ENCODE data around the gene POTEE. TPM values are rescaled to one million over a fixed set of nuclear protein-coding genes. Genes with fewer than 3 reads are reported as not detected.
"Not testable (repeated sequence)": the region's sequence is repeated elsewhere in the genome, so short reads cannot be mapped to it uniquely, and the experiment has no call there.

POTEE gene
- total RNA-seq (2013), result 0.06 TPM
- polyA plus RNA-seq, result under 1 TPM; 0.01 to 0.18 (median 0.10) TPM
- not detected in 2 replicates for polyA minus RNA-seq
- 0.05 to 0.82 (median 0.39) reads per million in 11 experiments for total RNA-seq

DNA sequence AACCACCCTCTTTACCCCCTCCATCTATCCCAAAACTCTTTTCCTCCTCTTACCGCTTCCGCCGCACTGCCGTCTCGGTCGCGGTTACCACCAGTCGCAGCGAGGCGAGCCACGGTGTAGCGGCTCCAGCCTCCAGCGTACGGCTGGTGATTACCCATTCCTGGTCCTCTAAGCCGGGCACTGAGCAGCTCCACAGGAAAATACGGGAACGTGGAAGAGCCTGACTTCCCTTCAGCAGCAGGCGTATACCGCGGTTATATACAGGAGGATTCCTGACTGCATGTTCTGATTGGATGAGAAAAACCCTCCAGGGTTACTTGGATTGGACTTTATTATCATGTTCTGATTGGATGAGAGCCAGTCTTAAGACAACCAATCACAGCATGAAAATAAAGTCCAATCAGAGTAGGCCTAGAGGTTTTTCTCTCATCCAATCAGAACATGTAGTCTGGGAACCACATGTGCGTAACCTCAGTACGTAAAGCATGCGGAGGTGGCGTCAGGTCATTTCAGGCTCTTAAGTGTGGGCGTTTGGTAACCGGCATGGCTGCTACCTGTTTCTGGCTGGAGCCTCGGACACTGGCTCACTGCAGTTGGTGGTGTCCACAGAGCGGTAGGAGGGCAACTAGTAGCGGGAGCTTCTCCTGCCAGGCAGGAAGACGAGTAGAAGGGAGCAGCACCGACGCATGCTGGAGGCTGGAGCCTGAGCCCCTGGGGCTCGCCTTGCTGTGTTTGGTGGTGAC is at the start of gene POTEE:
Gene POTEE, plus strand, starts transcription at position 507 of the 743 bp plus-strand sequence. CDS start 8,867 bp downstream, outside the sequence.
- H3K4me2 ChIP-seq (replicated peaks; ENCODE audit: extremely low read depth, low read length, poor library complexity, severe bottlenecking); H3K27ac Mint-ChIP-seq; DNase-seq; H3K27me3 ChIP-seq (ENCODE audit: control insufficient read depth in 2 of 2, insufficient read depth in 2 of 2, low read length in 2 of 2); H3K9me3 ChIP-seq (replicated peaks in 1 of 2; ENCODE audit: control insufficient read depth in 1 of 2, insufficient read depth in 1 of 2, low read length in 2 of 2); H3K9ac ChIP-seq (ENCODE audit: insufficient read depth, low read length, poor library complexity, severe bottlenecking); H3K4me1 Mint-ChIP-seq; H3K4me3 ChIP-seq (replicated peaks in 1 of 3; ENCODE audit: low read depth in 2 of 3, low read length in 3 of 3); H2AFZ ChIP-seq (ENCODE audit: insufficient read depth, low read depth, low read length, poor library complexity, severe bottlenecking); H3K4me3 Mint-ChIP-seq; intact Hi-C loops (cut with micrococcal nuclease); H3K27me3 Mint-ChIP-seq (ENCODE audit: low read depth in 3 of 3); H3K4me1 ChIP-seq (ENCODE audit: control insufficient read depth in 1 of 2, insufficient read depth in 2 of 2, low read length in 2 of 2); H3K27ac ChIP-seq (ENCODE audit: low read depth in 1 of 2, low read length in 2 of 2); H3K36me3 ChIP-seq (replicated peaks in 1 of 2; ENCODE audit: control insufficient read depth in 1 of 2, insufficient read depth in 2 of 2, low read length in 2 of 2); H3K9me3 Mint-ChIP-seq; H3K36me3 Mint-ChIP-seq; H4K20me1 ChIP-seq (ENCODE audit: insufficient read depth, low read length); H3K79me2 ChIP-seq (ENCODE audit: insufficient read depth, low read length): not testable (repeated sequence)
- WGBS (ENCODE audit: insufficient coverage), result 96% methylated on average over 12 of the region's 33 CpGs

- WGBS (ENCODE audit: insufficient coverage), result 98% methylated on average over 5 of the region's 5 CpGs
- H3K9me3 ChIP-seq (replicated peaks in 1 of 2; ENCODE audit: control insufficient read depth in 1 of 2, insufficient read depth in 1 of 2, low read length in 2 of 2); H3K27me3 Mint-ChIP-seq (ENCODE audit: low read depth in 3 of 3); H3K36me3 ChIP-seq (replicated peaks in 1 of 2; ENCODE audit: control insufficient read depth in 1 of 2, insufficient read depth in 2 of 2, low read length in 2 of 2); H3K4me3 ChIP-seq (replicated peaks in 1 of 3; ENCODE audit: low read depth in 2 of 3, low read length in 3 of 3); H3K9ac ChIP-seq (ENCODE audit: insufficient read depth, low read length, poor library complexity, severe bottlenecking); H3K27ac Mint-ChIP-seq; DNase-seq; H3K79me2 ChIP-seq (ENCODE audit: insufficient read depth, low read length); H3K4me1 Mint-ChIP-seq; intact Hi-C loops (cut with micrococcal nuclease); H2AFZ ChIP-seq (ENCODE audit: insufficient read depth, low read depth, low read length, poor library complexity, severe bottlenecking); H3K27ac ChIP-seq (ENCODE audit: low read depth in 1 of 2, low read length in 2 of 2); H4K20me1 ChIP-seq (ENCODE audit: insufficient read depth, low read length); H3K36me3 Mint-ChIP-seq; H3K4me2 ChIP-seq (replicated peaks; ENCODE audit: extremely low read depth, low read length, poor library complexity, severe bottlenecking); H3K4me3 Mint-ChIP-seq; H3K4me1 ChIP-seq (ENCODE audit: control insufficient read depth in 1 of 2, insufficient read depth in 2 of 2, low read length in 2 of 2); H3K27me3 ChIP-seq (ENCODE audit: control insufficient read depth in 2 of 2, insufficient read depth in 2 of 2, low read length in 2 of 2); H3K9me3 Mint-ChIP-seq: not testable (repeated sequence)
Observed at GRCh38 chr2:131165562-131165961, 43.8 kb upstream of the POTEE start.

DNA sequence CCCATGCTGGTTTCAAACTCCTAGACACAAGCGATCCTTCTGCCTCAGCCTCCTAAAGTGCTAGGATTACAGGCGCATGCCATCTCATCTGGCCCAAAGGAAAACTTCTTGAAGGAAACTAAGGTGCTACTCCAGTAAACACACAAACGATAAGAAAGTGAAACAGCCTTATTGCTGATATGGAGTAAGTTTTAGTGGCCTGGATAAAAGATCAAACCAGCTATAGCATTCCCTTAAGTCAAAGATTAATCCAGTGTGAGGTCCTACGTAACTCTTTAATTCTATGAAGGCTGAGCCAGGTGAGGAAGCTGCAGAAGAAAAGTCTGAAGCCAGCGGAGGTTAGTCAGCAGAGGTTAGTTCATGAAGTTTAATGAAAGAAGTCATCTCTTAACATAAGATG is 40.8 kb upstream of the POTEE start:
- Histone ChIP-seq H3K9ac (ENCODE audit: insufficient read depth, low read length, poor library complexity, severe bottlenecking) (no peak overlapping the region), H4K20me1 (ENCODE audit: insufficient read depth, low read length) (no peaks in the 10 kb centered on the region), H3K4me3 (replicated peaks in 1 of 3; ENCODE audit: low read depth in 2 of 3, low read length in 3 of 3) (no peak overlapping the region), H3K27ac (ENCODE audit: low read depth in 1 of 2, low read length in 2 of 2) (no peak overlapping the region), H3K36me3 (replicated peaks in 1 of 2; ENCODE audit: control insufficient read depth in 1 of 2, insufficient read depth in 2 of 2, low read length in 2 of 2) (no peaks in the 10 kb centered on the region), H3K9me3 (replicated peaks in 1 of 2; ENCODE audit: control insufficient read depth in 1 of 2, insufficient read depth in 1 of 2, low read length in 2 of 2) (no peaks in the 10 kb centered on the region), H3K4me1 (ENCODE audit: control insufficient read depth in 1 of 2, insufficient read depth in 2 of 2, low read length in 2 of 2) (no peaks in the 10 kb centered on the region), H3K4me2 (replicated peaks; ENCODE audit: extremely low read depth, low read length, poor library complexity, severe bottlenecking) (no peak overlapping the region), H3K79me2 (ENCODE audit: insufficient read depth, low read length) (no peaks in the 10 kb centered on the region), H3K27me3 (ENCODE audit: control insufficient read depth in 2 of 2, insufficient read depth in 2 of 2, low read length in 2 of 2) (no peaks in the 10 kb centered on the region), H2AFZ (ENCODE audit: insufficient read depth, low read depth, low read length, poor library complexity, severe bottlenecking) (no peak overlapping the region)
- WGBS (ENCODE audit: insufficient coverage), result 100% methylated on average over 1 of the region's 5 CpGs
- H3K27ac Mint-ChIP-seq, result no peak overlapping the region
- no peaks in the 10 kb centered on the region for H3K4me1 Mint-ChIP-seq
- H3K27me3 Mint-ChIP-seq (ENCODE audit: low read depth in 3 of 3), result peaks cover 3 to 7% (median 6%) of the 10 kb centered on the region in 3 donors
- TF ChIP-seq CTCF (IDR thresholded peaks at IDR 0.05), result no peak
- peaks cover 0 to 2% (median 0%) of the 10 kb centered on the region in 7 donors for H3K9me3 Mint-ChIP-seq
- intact Hi-C loops (cut with micrococcal nuclease), result no loop called here
- no peak overlapping the region for H3K4me3 Mint-ChIP-seq
- no peaks in the 10 kb centered on the region for H3K36me3 Mint-ChIP-seq
- DNase-seq, result no peak

GRCh38 chr2:131178050-131178449 is 31.3 kb upstream of the POTEE start:
- H3K27ac ChIP-seq (ENCODE audit: low read depth in 1 of 2, low read length in 2 of 2); intact Hi-C loops (cut with micrococcal nuclease); H3K4me1 ChIP-seq (ENCODE audit: control insufficient read depth in 1 of 2, insufficient read depth in 2 of 2, low read length in 2 of 2); H3K4me3 Mint-ChIP-seq; H3K79me2 ChIP-seq (ENCODE audit: insufficient read depth, low read length); H3K4me2 ChIP-seq (replicated peaks; ENCODE audit: extremely low read depth, low read length, poor library complexity, severe bottlenecking); H3K9me3 ChIP-seq (replicated peaks in 1 of 2; ENCODE audit: control insufficient read depth in 1 of 2, insufficient read depth in 1 of 2, low read length in 2 of 2); H3K36me3 ChIP-seq (replicated peaks in 1 of 2; ENCODE audit: control insufficient read depth in 1 of 2, insufficient read depth in 2 of 2, low read length in 2 of 2); H4K20me1 ChIP-seq (ENCODE audit: insufficient read depth, low read length); H3K4me1 Mint-ChIP-seq; H3K9me3 Mint-ChIP-seq; H3K27ac Mint-ChIP-seq; H3K9ac ChIP-seq (ENCODE audit: insufficient read depth, low read length, poor library complexity, severe bottlenecking); DNase-seq; H3K27me3 ChIP-seq (ENCODE audit: control insufficient read depth in 2 of 2, insufficient read depth in 2 of 2, low read length in 2 of 2); H2AFZ ChIP-seq (ENCODE audit: insufficient read depth, low read depth, low read length, poor library complexity, severe bottlenecking); H3K4me3 ChIP-seq (replicated peaks in 1 of 3; ENCODE audit: low read depth in 2 of 3, low read length in 3 of 3); H3K36me3 Mint-ChIP-seq: not testable (repeated sequence)
- no CpG with 5 or more reads among the region's 10 CpGs for WGBS (ENCODE audit: insufficient coverage)
- peaks cover 4 to 13% (median 7%) of the 10 kb centered on the region in 3 donors for H3K27me3 Mint-ChIP-seq (ENCODE audit: low read depth in 3 of 3)

Data from CD14-positive monocyte (primary cell).